GM12891 (cell line): ENCODE data around the gene PEX5L.

Source experiments
- POLR2A ChIP-seq: IDR thresholded peaks from 2 replicates; pipeline ENCODE4 v1.6.1; 2011; ENCODE audit warnings: low read depth, low read length, control low read depth
- SPI1 ChIP-seq: IDR thresholded peaks from 2 replicates; pipeline ENCODE4 v1.6.1; 2011; ENCODE audit warnings: low read depth, low read length, control low read depth
- TAF1 ChIP-seq: IDR thresholded peaks from 2 replicates; pipeline ENCODE4 v1.6.1; 2011; ENCODE audit warnings: low read depth, low read length, control low read depth

- TF ChIP-seq SPI1 (no peak), POLR2A (no peak), TAF1 (no peak)
Observed at GRCh38 chr3:179794355-179794754, 242.4 kb downstream of the PEX5L start.
